GM21423 (cell line): ENCODE data around the gene PALM2AKAP2.

Experiments
- ATAC-seq: cut with Tn5 transposase; IDR thresholded peaks from one replicate; pipeline ENCODE4 v1.9.1; 2021; ENCODE audit warnings: mild to moderate bottlenecking, moderate library complexity; ENCODE audit not compliant: unreplicated experiment

Gene PALM2AKAP2

GRCh38 chr9:109779711-109780452 lies at the start of gene PALM2AKAP2:
Gene PALM2AKAP2 (plus strand): TSS chr9:109780198. CDS start chr9:109780489, 291 bp downstream.
- ATAC-seq: no peak

- ATAC-seq: no peak
Observed at GRCh38 chr9:109730228-109730627, 49.8 kb upstream of the PALM2AKAP2 start.

- ATAC-seq: no peak
Observed at GRCh38 chr9:109733690-109734089, 46.3 kb upstream of the PALM2AKAP2 start.

GRCh38 chr9:109734814-109735213 lies 45.2 kb upstream of the PALM2AKAP2 start:
- no peak for ATAC-seq

- ATAC-seq: no peak
Observed at GRCh38 chr9:109735801-109736200, 44.2 kb upstream of the PALM2AKAP2 start.

- ATAC-seq: no peak
Observed at GRCh38 chr9:109737295-109737694, 42.7 kb upstream of the PALM2AKAP2 start.

- ATAC-seq: no peak
Observed at GRCh38 chr9:109739760-109740159, 40.2 kb upstream of the PALM2AKAP2 start.

- no peak for ATAC-seq
Observed at GRCh38 chr9:109742776-109743348, 37.1 kb upstream of the PALM2AKAP2 start.

GRCh38 chr9:109743696-109744095 lies 36.3 kb upstream of the PALM2AKAP2 start:
- no peak for ATAC-seq

GRCh38 chr9:109745335-109746283 lies 34.4 kb upstream of the PALM2AKAP2 start:
- no peak for ATAC-seq

GRCh38 chr9:109751253-109751652 lies 28.7 kb upstream of the PALM2AKAP2 start:
- no peak for ATAC-seq

- no peak for ATAC-seq
Observed at GRCh38 chr9:109753308-109753707, 26.7 kb upstream of the PALM2AKAP2 start.

- no peak for ATAC-seq
Observed at GRCh38 chr9:109755040-109755439, 25.0 kb upstream of the PALM2AKAP2 start.

- no peak for ATAC-seq
Observed at GRCh38 chr9:109759589-109759988, 20.4 kb upstream of the PALM2AKAP2 start.

- no peak for ATAC-seq
Observed at GRCh38 chr9:109765278-109765677, 14.7 kb upstream of the PALM2AKAP2 start.

GRCh38 chr9:109765830-109766229 lies 14.2 kb upstream of the PALM2AKAP2 start:
- no peak for ATAC-seq

GRCh38 chr9:109766351-109766750 lies 13.6 kb upstream of the PALM2AKAP2 start:
- ATAC-seq: no peak

GRCh38 chr9:109767404-109767803 lies 12.6 kb upstream of the PALM2AKAP2 start:
- no peak for ATAC-seq

GRCh38 chr9:109767814-109768213 lies 12.2 kb upstream of the PALM2AKAP2 start:
- ATAC-seq: no peak

GRCh38 chr9:109769250-109769649 lies 10.7 kb upstream of the PALM2AKAP2 start:
- no peak for ATAC-seq

- no peak for ATAC-seq
Observed at GRCh38 chr9:109770101-109770500, 9.9 kb upstream of the PALM2AKAP2 start.
